ENCODE results near the gene ADRA1B. TPM values are rescaled to one million over a fixed set of nuclear protein-coding genes. Genes with fewer than 3 reads are reported as not detected.

Gene ADRA1B
- total and polyA plus RNA-seq, 2 of the 8 experiments (the other 6 are each of a cell fraction or from before 2014, with no cell fraction given) = not detected

DNA sequence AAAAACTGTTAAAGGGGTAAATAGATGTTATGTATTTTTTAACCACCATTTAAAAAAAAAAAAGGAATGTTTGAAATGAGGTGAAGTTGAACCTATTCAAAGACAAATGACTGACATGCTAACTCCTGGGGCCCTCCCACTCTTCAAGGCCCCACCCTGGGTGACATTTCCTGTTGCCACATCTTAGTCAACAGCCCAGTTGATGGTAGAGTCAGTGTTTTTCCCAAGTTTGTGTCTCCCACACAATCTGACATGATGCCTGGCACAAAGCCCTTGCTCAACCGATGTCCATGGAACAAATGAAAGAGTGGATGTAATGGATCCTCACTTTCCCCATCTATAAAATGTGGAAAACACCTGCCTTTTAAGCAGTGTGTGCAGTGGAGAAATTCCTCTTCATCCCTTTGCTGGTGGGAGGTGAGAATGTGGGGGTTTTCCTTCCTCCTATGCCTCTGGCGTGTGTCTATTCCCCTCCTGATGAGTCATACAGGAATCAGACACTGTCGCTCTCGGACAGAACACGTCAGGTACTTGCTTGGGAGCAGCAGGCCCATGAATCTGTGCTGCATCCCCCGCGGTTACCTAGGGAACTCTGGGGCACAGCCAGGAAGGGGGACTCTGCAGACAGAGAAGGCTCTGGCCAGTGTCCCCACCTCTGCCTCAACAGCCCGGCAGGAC, 13.7 kb upstream of the ADRA1B start:
- no peak overlapping the region for H2BK15ac ChIP-seq (ENCODE audit: low read length)
- no peak overlapping the region for H2BK20ac ChIP-seq (ENCODE audit: low read length)
- no peak overlapping the region for H3K9ac ChIP-seq (replicated peaks in 1 of 4; ENCODE audit: extremely low read depth in 1 of 4, low read depth in 3 of 4, low read length in 3 of 4)
- no peak for TF ChIP-seq BACH1 (IDR thresholded peaks at IDR 0.05; ENCODE audit: low read length)
- TF ChIP-seq SAP30 (IDR thresholded peaks at IDR 0.05; ENCODE audit: insufficient read depth, insufficient replicate concordance, low read length) = no peak
- TF ChIP-seq, protein P1, sequence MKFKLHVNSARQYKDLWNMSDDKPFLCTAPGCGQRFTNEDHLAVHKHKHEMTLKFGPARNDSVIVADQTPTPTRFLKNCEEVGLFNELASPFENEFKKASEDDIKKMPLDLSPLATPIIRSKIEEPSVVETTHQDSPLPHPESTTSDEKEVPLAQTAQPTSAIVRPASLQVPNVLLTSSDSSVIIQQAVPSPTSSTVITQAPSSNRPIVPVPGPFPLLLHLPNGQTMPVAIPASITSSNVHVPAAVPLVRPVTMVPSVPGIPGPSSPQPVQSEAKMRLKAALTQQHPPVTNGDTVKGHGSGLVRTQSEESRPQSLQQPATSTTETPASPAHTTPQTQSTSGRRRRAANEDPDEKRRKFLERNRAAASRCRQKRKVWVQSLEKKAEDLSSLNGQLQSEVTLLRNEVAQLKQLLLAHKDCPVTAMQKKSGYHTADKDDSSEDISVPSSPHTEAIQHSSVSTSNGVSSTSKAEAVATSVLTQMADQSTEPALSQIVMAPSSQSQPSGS (IDR thresholded peaks at IDR 0.05; ENCODE audit: low read length) = no peak
- TF ChIP-seq SP2 (IDR thresholded peaks at IDR 0.05; ENCODE audit: low read length) = no peak
- TF ChIP-seq TCF12 (IDR thresholded peaks at IDR 0.05; ENCODE audit: low read depth, low read length) = no peak
- TF ChIP-seq CBX5 (IDR thresholded peaks at IDR 0.05; ENCODE audit: low read depth, low read length) = no peak
- no peak for TF ChIP-seq POLR2AphosphoS5 (IDR thresholded peaks at IDR 0.05; ENCODE audit: low read depth, low read length)
- TF ChIP-seq CTBP2 (IDR thresholded peaks at IDR 0.05; ENCODE audit: borderline replicate concordance, insufficient read depth, insufficient read length, low read length) = no peak
- TF ChIP-seq EGR1 (IDR thresholded peaks at IDR 0.05; ENCODE audit: borderline replicate concordance, low read depth, low read length) = no peak
- no peak for TF ChIP-seq CREB1 (IDR thresholded peaks at IDR 0.05)
- TF ChIP-seq, protein P2, sequence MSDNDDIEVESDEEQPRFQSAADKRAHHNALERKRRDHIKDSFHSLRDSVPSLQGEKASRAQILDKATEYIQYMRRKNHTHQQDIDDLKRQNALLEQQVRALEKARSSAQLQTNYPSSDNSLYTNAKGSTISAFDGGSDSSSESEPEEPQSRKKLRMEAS (IDR thresholded peaks at IDR 0.05) = no peak
- TF ChIP-seq TAF1 (IDR thresholded peaks at IDR 0.05; ENCODE audit: low read depth, low read length) = no peak

More for the DNA sequence above, 13.7 kb upstream of the ADRA1B start:
- Histone ChIP-seq H3K23me2 (ENCODE audit: low read depth, low read length) (no peaks in the 10 kb centered on the region), H3K79me1 (ENCODE audit: low read depth, low read length) (no peaks in the 10 kb centered on the region), H2AK5ac (ENCODE audit: low read depth, low read length) (no peak overlapping the region), H4K91ac (replicated peaks; ENCODE audit: insufficient read length, low read length) (no peak overlapping the region), H3K4me3 (ENCODE audit: extremely low read depth in 1 of 4, insufficient read depth in 2 of 4, low read depth in 3 of 4, low read length in 4 of 4) (no peak overlapping the region), H3K18ac (ENCODE audit: extremely low read depth, low read length) (no peak overlapping the region), H3K56ac (replicated peaks; ENCODE audit: insufficient read length, low read depth, low read length) (no peak overlapping the region), H2BK5ac (ENCODE audit: low read depth, low read length) (no peak overlapping the region), H3K23ac (ENCODE audit: insufficient read length) (no peak overlapping the region), H4K5ac (ENCODE audit: insufficient read length, low read depth, low read length) (no peak overlapping the region), H3K27ac (ENCODE audit: low read depth, low read length) (no peak overlapping the region), H2AFZ (ENCODE audit: low read length) (peak overlapping the region; percentile 66; the same call in 1 of the 2 replicates), H4K20me1 (replicated peaks in 1 of 2; ENCODE audit: control insufficient read depth in 1 of 2, insufficient read depth in 2 of 2, low read length in 2 of 2) (no peaks in the 10 kb centered on the region), H3K9me3 (ENCODE audit: insufficient read depth in 2 of 2, low read depth in 1 of 2, low read length in 1 of 2) (no peaks in the 10 kb centered on the region), H3K14ac (ENCODE audit: insufficient read length) (no peak overlapping the region), H3K4me2 (ENCODE audit: insufficient read depth in 1 of 2, low read depth in 2 of 2, low read length in 2 of 2) (no peak overlapping the region), H3K79me2 (ENCODE audit: control insufficient read depth in 1 of 2, insufficient read depth in 2 of 2, low read length in 2 of 2) (no peaks in the 10 kb centered on the region), H2BK120ac (replicated peaks; ENCODE audit: low read depth, low read length) (no peak overlapping the region), H3K36me3 (ENCODE audit: control insufficient read depth in 2 of 4, insufficient read depth in 4 of 4, low read length in 3 of 4) (no peaks in the 10 kb centered on the region), H3K4me1 (replicated peaks in 1 of 4; ENCODE audit: control insufficient read depth in 3 of 4, insufficient read depth in 4 of 4, low read length in 3 of 4) (no peaks in the 10 kb centered on the region; a peak in 1 of 7 replicates), H3K4ac (replicated peaks; ENCODE audit: insufficient read length, low read depth, low read length) (no peak overlapping the region), H2BK12ac (ENCODE audit: low read depth, low read length) (no peak overlapping the region), H4K8ac (ENCODE audit: extremely low read depth, insufficient read depth, low read length) (no peak overlapping the region; the same call in 1 of the 2 replicates), H3K27me3 (replicated peaks in 1 of 4; ENCODE audit: control insufficient read depth in 3 of 4, extremely low read depth in 1 of 4, insufficient read depth in 3 of 4, low read length in 3 of 4) (no peaks in the 10 kb centered on the region)
- ChIA-PET POLR2A (ENCODE audit: partially characterized antibody) (no interaction called here), CTCF (ENCODE audit: partially characterized antibody) (interaction anchor here (1.0 kb wide), 1 partner anchor 11 kb away, joined by 4 read pairs; no protein-coding TSS in a partner anchor)
- DNase-seq (ENCODE audit: low read depth in 1 of 2, low spot score in 2 of 2) (no peak), FAIRE-seq (no peak)
- 86% methylated on average over 7 of the region's 8 CpGs; no CpG with 5 or more reads in 1 of the 2 experiments for WGBS, 2 experiments (ENCODE audit: extremely low coverage in 1 of 2, insufficient coverage in 1 of 2, insufficient read length in 1 of 2, insufficient replicate concordance in 2 of 2, low coverage in 1 of 2, low lambda C conversion rate in 2 of 2, missing lambda C conversion rate in 1 of 2)
